HG02759 (cell line): ENCODE results near the gene AHNAK2.

Experiments
- ATAC-seq: cut with Tn5 transposase; IDR thresholded peaks from one replicate; pipeline ENCODE4 v1.9.1; 2021; ENCODE audit warnings: mild to moderate bottlenecking, moderate library complexity; ENCODE audit not compliant: unreplicated experiment

Gene AHNAK2

DNA sequence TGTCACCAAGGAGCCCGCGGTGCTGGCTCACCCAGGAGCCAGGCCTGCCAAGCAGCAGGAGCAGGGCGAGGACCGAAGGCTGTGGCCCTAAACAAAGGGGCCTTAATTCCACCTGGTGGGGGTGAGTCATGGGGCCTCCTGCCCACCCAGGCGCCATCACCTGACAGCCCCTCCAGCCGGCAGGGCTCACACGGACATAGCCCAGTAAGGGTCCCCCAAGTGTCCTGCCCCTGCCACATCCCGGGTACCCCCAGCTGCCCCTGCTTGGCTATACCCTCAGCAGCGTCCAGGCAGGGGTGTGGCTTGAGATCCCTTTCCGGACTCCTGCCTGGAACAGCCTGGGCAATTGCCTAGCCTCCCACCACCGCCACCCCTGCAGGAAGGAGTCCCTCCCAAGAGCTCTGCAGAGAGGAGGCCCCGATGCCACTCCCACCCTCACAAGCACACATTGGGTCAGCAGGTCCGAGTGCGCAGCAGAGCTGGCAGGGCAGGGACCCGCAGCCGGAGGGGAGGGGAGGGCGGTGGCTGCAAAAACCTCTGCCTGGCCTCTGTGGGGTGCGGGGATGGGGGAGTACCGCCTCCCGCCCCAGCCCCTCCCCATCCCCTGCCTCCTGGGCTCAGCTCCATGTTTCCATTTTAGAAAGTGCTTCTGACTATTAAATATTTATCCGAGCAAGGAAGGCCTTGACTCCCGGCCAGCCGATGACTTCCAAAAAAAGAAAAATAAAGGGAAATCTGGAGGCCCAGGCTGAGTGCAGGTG lies 4.6 kb downstream of the AHNAK2 start:
- no peak for ATAC-seq

DNA sequence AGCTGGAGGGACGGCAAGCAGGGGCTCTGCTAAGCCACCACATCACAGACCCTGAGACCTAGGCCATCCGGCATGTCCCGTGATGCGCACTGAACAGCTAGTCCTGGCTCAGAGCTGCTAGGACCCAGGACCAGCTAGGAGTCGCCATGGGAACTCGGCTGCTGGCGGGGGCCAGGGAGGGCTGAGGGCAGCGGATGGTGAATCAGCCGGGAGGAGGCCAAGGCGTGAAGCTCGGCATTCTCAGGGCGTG lies 5.1 kb downstream of the AHNAK2 start:
- ATAC-seq: no peak

DNA sequence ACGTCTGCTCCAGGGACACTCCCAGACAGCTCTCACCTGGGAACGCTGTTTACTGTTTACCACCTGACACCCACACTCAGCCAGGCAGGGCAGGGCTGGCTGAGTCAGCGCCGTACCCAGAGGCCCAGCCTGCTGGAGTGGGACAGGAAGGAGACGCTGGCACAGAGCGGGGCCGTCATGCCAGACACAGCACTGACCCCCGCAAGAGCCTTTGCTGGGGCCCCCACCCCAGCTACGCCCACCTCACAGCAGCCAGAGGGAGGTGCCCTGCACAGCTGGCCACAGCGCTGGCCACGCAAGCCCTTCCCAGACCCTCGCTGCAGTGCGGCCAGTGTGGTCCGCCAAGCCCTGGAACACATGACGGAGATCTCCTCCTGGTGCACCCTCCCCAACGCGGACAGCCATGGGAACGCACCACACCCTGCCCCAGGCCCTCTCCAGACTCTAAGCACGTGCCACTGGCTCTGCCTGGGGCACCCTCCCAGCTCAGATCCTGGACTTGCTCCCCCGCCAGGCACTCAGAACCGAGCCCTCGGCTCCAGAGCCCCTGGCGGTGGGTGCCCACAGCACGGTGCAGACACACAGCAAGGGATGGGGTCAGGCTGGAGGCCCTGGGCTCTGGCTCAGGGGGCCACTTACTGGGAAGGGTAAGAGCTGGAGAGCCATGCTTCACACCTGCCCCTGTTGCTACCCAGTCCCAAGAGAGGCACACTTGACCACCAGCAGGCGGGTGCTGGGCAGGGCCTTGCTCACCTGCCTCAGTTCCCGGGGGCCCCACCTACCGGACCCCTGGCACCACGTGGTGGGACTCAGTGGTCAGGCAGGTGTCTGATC lies 5.7 kb downstream of the AHNAK2 start:
- ATAC-seq: no peak

DNA sequence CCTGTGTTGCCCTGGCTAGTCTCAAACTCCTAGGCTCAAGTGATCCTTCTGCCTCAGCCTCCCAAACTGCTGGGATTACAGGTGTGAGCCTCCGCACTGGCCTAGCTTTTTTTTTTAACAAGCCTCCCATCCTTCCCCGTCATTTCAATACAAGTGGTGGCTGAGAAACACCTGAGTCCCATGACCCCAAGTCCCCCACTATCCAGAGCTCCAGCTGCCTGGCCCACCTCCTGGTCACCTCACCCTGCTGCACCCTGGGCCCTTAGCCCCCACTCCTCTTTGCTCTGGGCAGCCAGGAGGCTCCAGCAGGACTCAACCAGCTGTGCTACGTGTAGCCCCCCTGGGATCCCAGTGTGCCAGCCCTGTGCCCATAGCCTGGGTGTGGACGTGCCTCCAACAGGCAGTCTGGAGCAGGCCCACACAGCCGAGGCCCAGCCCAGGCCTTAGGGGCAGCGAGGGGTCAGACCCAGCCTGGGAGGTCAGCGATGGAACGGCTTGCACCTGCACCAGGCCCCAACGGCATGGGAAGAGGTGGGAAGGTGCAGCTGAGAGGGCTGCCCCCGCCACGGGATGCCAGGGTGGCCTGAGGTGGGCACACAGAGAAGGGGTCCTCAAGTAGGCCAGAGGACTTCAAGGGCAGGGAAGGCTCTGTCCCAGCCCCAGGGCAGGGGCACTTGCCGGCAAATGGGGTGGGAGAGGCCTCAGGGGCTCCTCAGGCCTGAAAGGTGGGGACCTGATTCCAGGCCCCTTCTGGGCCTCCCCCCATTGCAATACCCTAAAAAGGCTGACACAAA lies 6.5 kb downstream of the AHNAK2 start:
- no peak for ATAC-seq

DNA sequence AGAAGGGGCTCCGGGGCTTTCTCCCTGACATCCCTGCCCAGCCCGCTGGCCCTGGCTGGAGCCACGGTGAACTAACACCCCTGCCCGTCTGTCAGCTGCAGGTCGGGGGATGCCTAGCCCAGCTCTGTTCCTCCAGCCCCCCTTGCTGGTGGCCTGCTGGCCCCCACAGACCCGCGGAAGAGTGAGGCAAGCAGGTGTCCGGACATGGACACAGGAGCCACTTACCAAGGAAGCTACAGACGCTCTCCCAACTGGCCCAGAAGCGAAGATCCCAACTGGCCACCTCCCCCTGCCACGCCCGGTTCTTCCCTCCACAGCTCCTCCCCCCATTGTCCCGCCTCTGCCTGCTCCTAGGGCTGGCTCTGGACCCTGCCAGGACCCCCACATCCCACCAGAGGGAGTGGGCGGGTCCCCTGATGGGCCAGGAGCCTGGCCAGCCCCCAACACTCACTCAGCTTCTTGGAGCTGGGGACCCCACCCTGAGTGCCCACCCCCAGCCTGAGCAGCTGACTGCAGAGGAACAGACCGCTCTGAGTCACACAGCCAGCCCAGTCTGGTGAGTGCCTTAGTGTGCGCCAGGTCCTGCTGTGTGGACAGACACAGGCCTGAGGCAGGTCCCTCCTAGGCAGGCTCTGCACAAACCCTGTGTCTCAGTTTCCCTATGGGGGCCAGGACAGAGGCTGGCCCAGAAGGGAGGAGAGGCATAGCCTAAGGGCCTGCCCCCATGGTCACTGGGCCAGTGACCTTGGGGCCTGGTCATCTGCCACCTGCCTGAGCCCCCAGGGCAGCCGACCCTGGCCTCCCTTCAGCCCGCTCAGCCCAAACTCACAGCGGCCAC lies 7.7 kb downstream of the AHNAK2 start:
- ATAC-seq: no peak

DNA sequence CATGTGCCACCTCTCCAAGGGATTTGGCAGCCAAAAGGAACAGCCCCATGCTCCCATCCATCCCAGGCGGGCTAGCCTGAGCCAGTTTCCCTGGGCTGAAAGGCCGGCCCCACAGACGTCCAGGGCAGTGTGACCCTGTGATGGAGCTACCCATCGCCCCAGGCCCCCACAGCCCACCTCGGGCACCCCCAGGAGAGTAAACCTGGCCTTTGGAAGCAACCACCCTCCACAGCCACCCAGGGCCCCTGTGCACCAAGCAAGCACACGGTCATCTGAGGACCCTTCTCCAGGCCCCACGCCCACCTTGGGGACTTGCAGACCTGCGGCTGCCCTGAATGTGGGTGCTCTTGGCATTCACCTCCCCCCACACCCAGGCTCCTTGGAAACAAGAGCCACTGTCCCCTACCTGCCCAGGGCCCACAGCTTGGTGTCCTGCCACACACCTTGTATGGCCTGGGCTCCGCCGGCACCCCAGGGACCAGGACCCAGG lies 8.4 kb downstream of the AHNAK2 start:
- no peak for ATAC-seq

DNA sequence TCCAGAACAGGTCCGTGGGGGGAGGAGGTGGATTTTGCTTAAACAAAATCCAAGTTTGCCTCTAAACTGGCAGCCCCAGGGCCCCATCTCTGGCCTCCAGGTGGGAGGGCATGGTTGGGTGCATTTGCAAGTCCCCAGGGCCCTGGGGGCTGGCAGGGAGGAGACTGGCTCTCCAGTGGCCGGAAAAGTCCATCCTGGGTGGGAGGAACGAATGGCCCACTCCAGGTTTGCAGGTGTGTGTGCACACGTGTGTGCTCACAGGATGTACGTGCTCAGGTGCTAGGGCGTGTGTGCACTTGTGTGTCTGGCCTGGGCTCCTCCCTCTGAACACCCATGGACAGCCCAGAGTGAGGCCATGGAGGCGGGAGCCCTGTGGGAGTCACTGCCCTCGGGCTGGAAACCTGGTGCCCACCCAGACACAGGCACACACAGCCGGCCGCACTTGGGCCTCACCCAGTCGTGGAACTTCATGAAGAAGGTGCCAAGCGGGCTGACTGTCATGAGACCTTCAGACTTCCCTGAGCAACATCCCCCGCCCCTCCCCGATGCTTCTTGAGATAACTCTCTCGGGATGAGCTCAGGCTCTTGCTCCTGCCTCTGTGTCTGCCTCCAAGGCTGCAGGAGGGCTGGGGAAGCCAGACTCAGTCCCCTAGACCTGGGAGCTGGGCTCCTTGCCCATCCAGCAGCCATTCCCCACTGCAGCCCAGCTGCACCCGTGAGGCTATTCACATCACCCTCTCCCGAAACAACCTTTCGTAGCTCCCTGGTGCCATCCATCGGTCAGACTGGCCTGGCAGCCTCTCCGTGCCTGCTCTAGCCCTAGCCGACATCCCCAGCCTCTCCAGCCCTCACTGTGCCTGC lies 9.4 kb downstream of the AHNAK2 start:
- no peak for ATAC-seq

DNA sequence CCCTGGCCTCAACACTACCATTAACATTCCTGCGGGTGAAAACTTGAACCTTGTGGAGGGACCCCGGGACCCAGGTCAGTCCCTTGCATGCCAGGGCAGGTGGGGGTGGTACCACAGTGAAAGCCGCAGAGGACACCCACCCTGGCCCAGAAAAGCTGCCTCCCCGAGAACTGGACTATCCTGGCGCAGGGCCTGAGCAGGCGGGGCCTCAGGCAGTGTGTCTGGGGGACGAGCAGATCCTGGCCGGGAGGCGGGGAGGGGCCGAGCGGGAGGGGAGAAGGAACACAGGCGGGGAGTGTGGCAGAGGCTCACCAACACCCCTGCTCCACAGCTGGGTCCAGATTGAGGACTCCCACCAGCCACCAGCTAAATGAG lies 10.0 kb downstream of the AHNAK2 start:
- ATAC-seq: no peak

DNA sequence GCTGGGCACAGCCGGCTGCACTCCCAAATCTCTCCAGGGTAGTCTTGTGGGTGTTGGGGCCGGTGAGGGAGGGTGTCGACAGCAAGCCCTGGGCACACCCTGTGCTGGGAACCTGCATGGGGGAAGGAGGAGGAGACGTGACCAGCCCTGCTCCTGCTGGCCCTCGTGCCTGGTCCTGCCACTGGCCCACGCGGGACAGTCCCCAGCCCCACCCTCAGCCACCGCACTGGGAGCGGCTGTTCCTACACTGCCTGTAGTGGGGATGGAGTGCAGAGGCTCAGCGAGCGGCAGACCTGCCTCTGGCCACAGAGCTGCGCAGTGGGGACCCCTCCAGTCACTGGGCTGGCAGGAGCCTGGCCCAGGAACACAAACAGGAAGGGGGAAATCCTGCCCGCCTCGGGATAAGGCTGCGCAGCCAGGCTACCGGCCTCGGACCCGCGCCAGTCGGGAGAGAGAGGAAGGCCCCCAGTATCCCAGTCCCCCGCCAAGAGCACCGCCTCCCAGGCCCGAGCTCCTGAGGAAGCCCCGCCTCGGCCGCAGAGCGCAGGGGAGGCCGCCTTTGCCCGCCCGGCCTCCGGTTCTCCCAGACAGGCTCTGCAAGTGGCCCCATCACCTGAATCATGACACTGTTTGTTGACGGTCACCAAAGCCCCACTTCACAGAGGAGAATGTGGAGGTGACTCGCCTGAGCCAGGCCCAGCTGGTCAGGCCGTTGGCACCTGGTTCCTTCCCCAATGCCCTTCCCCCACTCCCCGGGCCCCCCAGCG lies 10.6 kb downstream of the AHNAK2 start:
- ATAC-seq: no peak

DNA sequence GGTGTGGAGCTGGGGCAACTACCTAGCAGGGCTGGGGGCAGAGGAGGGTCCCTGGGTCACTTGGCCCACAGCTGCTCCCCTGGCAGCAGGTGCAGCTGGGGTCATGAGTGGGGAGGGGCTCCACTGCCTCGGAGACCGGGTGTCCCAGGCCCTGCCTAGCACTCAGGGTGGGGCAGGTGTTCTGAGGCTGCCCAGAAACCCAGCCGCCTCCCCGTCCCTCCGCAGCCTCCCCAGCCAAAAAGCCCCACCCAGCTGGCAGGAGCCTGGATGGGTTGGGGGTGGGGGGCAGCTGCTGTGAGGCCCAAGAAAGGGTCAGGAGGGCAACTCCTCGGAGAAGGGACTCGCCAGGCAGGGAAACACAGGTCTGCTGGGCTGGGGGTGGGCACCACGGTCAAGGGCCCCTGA lies 11.2 kb downstream of the AHNAK2 start:
- no peak for ATAC-seq

DNA sequence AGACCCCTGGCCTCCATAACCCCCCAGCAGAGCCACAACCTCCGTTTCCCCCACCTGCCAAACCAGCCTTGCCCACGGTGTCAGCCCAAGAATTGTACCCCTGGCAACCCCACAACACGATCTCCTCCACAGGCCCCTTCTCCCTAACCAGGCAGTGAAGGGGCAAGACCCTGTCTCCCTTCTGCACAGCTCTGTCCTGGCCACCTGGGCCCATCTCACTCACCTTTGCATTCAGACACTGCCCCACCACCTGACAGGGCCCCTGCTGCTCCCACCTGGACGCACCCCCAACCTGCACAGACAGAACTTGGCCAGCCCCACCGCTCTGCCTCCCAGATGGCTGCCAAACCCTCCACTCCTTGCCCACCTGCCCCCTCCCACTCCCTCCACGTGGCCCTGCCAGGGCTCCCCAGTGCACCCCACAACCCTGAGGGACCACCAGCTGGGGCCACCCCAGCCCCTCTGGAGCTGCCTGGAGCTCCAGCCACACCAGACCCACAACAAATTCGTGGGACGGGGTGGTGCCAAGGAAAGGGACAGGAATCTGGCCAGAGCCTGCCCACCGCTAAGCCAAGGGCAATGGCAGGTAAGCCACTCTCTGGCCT lies 11.8 kb downstream of the AHNAK2 start:
- no peak for ATAC-seq

DNA sequence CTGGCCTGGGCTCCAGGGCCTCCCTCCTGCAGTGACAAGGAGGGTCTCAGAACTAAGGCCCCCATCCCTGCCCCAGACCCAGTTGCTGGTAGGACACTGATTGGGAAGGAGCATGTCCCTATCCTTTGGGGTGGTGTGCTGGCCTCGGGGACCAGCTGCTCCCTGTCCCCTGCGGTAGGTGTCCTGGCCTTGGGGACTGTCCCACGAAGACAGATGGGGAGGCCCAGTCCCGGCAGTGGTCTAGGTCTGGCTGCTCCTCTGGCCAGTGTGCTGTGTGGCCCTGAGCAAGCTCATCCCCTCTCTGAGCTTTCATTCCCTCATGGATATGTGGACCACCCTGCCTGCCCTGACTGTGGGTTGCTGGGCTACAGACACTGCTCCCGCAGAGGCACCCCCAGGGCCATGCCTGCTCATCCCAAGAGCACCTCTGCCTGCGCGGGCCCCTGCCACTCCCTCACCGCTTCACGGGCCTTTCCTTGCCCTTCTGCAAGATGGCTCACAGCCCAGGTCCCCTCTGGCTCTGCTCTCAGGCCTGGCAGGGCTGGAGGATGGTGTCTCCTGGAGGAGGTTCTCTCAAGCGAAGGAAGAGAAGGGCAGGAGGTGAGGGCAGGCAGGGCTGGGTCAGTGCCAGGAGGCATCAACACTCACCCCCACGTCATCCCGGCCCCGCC lies 12.5 kb downstream of the AHNAK2 start:
- ATAC-seq: no peak

DNA sequence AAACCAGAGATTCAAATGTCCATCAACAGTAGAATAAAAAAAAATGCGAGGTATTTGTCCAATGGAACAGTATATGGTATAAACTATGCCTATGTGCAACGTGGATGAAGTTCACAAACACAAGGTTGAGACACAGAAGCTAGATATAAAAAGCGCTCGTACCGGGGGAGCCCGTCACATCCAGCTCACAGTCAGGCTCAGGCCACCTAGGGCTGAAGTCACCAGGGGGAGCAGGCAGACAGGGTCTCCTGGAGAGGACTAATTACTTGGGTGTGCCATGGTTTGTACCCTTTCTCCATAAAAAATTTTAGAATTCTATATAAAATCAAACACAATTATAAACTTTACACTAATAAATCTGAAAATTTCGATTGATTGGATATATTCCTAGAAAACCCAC lies 13.6 kb downstream of the AHNAK2 start:
- ATAC-seq: no peak

DNA sequence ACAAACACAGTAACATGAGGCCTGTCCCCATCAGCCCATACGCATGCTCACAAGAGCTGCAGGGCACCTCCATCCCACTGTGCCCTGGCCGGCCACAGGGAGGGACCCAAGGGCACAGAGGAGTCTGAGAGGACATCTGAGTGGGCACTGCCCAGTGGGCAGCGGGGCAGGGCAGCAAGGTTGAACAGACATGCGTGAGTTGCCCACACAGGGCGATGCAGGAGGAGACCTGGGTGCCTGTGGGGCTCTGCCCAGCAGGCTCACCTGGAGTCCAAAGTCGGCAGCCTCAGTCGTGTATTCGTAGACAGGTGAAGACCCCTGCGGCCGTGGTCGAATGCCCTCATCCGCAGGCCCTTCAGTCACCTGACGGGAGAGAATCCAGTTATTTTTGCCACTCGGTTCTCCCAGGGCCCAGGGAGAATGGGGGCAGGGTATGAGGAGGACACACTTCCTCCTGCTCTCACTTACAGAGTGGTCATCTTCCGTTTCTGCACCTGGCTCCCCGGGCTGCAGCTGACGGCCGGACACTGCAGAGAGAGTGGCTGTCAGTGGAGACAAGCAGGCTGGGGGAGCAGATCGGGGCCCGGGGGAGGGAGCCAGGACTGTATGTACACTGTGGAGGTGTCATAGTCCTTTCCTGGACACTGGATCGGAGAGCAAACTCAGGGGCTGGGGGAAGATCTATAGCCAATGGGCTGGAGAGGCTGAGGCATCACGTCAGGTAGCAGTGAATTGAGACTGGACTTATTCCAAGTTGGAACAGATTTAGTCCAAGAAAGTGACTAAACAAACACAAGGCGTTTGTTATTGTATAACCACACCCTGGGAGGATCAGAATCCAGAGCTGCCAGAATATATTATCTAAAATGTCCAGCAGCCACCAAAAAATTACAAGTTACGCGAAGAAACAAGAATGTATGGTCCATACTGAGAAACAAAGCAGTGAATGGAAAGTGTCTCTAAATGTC lies 20.7 kb downstream of the AHNAK2 start:
- ATAC-seq: no peak

DNA sequence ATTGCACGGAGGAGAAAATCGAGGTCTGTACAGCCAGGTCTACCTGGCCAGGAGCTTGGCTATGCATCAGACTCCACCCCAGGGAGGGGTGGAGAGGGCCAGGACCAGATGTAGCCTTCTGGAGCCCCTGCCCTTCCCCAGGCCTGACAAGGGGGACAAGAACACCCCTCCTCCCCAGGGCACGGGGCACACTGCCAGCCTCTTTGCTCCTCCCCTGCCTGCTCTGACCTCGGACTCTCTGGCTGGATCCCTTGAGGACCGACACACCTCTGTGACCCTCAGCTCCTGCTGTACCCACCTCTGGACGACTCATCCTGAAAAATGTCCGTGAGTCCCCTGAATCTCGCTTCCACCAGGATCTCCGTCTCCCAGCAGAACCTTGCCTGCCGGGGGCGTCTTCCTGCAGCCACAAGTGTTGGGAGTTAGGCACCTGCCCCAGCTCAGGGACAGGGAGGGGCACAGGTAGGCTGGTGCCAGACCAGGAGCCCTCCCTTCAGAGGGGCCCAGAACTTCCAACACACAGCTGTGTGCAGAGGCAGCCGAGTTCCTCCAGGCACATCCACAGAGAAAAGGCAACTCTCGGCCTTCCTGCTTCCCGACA lies 21.8 kb downstream of the AHNAK2 start:
- ATAC-seq: no peak

DNA sequence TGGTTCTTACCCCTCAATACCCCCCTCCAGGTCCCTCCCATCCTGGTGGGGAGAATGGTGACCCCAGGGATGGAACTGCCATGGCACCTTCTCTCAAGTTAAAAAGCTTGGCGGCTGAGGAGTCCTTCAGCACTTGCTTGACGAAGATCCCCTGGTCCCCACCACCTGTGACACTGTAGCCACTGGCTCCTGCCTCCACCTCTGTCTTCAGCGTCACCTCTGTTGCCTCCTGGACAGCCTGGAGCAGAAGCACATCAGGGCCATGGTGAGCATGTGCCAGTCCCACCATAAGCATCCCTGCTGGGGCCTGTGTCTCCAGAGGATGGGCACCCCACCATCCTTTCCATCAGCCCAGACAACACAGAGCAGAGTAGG lies 22.8 kb downstream of the AHNAK2 start:
- ATAC-seq: no peak
